GM19238 (cell line): ENCODE results near the gene KIF11.
A peak's percentile ranks its signal among the peaks of the same experiment; 100 is the strongest.
"Not testable (repeated sequence)": the region's sequence is repeated elsewhere in the genome, so short reads cannot be mapped to it uniquely, and the experiment has no call there.

Source experiments
- DNase-seq: peaks from one replicate; pipeline ENCODE4 v3.0.0; 2011; ENCODE audit warnings: low spot score; ENCODE audit not compliant: insufficient read length

KIF11 gene

GRCh38 chr10:92592761-92593618 lies at the start of gene KIF11:
TSS of gene KIF11 (plus strand) at chr10:92593130. CDS start at chr10:92593376, 246 bp downstream.
- peak; percentile 69 for DNase-seq

GRCh38 chr10:92544296-92544695 lies 48.6 kb upstream of the KIF11 start:
- no peak for DNase-seq

GRCh38 chr10:92545556-92545955 lies 47.4 kb upstream of the KIF11 start:
- DNase-seq = no peak

GRCh38 chr10:92547676-92548075 lies 45.3 kb upstream of the KIF11 start:
- DNase-seq = no peak

- no peak for DNase-seq
Observed at GRCh38 chr10:92550924-92551323, 42.0 kb upstream of the KIF11 start.

- no peak for DNase-seq
Observed at GRCh38 chr10:92552310-92552709, 40.6 kb upstream of the KIF11 start.

GRCh38 chr10:92553959-92554358 lies 39.0 kb upstream of the KIF11 start:
- DNase-seq = no peak

- DNase-seq = no peak
Observed at GRCh38 chr10:92559046-92559445, 33.9 kb upstream of the KIF11 start.

- DNase-seq = no peak
Observed at GRCh38 chr10:92562424-92562823, 30.5 kb upstream of the KIF11 start.

GRCh38 chr10:92567952-92568600 lies 24.9 kb upstream of the KIF11 start:
- DNase-seq = no peak

GRCh38 chr10:92569071-92569470 lies 23.9 kb upstream of the KIF11 start:
- DNase-seq = no peak

GRCh38 chr10:92569663-92570062 lies 23.3 kb upstream of the KIF11 start:
- DNase-seq = not testable (repeated sequence)

GRCh38 chr10:92571649-92572048 lies 21.3 kb upstream of the KIF11 start:
- no peak for DNase-seq

GRCh38 chr10:92572362-92573090 lies 20.4 kb upstream of the KIF11 start:
- DNase-seq = no peak

GRCh38 chr10:92573091-92573797 lies 19.7 kb upstream of the KIF11 start:
- DNase-seq = peak; percentile 37

- peak; percentile 74 for DNase-seq
Observed at GRCh38 chr10:92573798-92574547, 19.0 kb upstream of the KIF11 start, which contains the start of gene IDE. TSS of gene IDE (minus strand) at chr10:92574093. CDS start at chr10:92574019, 74 bp downstream.

GRCh38 chr10:92574548-92575261 lies 18.2 kb upstream of the KIF11 start:
- no peak for DNase-seq

- no peak for DNase-seq
Observed at GRCh38 chr10:92575961-92576360, 17.0 kb upstream of the KIF11 start.

GRCh38 chr10:92582347-92582746 lies 10.6 kb upstream of the KIF11 start:
- DNase-seq = not testable (repeated sequence)
